ENCODE data around the gene MYBPH.

The MYBPH gene

GRCh38 chr1:203202431-203203245 lies 27.0 kb upstream of the MYBPH start:
- Histone ChIP-seq H3K79me2 (ENCODE audit: insufficient read depth, low read length) (no peaks in the 10 kb centered on the region), H3K9me3 (ENCODE audit: insufficient read depth, low read depth, low read length) (no peaks in the 10 kb centered on the region), H3K9ac (ENCODE audit: low read depth, low read length, poor library complexity, severe bottlenecking) (no peak overlapping the region), H3K4me3 (ENCODE audit: low read length, poor library complexity, severe bottlenecking) (no peak overlapping the region), H2AFZ (ENCODE audit: low read length) (no peak overlapping the region), H3K27me3 (ENCODE audit: insufficient read depth, low read length, poor library complexity, severe bottlenecking) (no peaks in the 10 kb centered on the region), H3K9me2 (replicated peaks; ENCODE audit: low read depth, low read length) (no peaks in the 10 kb centered on the region), H4K20me1 (ENCODE audit: insufficient read depth, low read length, poor library complexity, severe bottlenecking) (no peaks in the 10 kb centered on the region), H3K36me3 (ENCODE audit: insufficient read depth, low read length) (no peaks in the 10 kb centered on the region), H3K4me1 (ENCODE audit: insufficient read depth, low read length, poor library complexity, severe bottlenecking) (peaks cover 8% of the 10 kb centered on the region), H3F3A (ENCODE audit: low read depth) (no peaks in the 10 kb centered on the region), H3K4me2 (ENCODE audit: low read depth, low read length, poor library complexity, severe bottlenecking) (no peak overlapping the region)
- no peak for TF ChIP-seq EZH2phosphoT487 (IDR thresholded peaks at IDR 0.05; ENCODE audit: borderline replicate concordance)
- TF ChIP-seq, protein P1, sequence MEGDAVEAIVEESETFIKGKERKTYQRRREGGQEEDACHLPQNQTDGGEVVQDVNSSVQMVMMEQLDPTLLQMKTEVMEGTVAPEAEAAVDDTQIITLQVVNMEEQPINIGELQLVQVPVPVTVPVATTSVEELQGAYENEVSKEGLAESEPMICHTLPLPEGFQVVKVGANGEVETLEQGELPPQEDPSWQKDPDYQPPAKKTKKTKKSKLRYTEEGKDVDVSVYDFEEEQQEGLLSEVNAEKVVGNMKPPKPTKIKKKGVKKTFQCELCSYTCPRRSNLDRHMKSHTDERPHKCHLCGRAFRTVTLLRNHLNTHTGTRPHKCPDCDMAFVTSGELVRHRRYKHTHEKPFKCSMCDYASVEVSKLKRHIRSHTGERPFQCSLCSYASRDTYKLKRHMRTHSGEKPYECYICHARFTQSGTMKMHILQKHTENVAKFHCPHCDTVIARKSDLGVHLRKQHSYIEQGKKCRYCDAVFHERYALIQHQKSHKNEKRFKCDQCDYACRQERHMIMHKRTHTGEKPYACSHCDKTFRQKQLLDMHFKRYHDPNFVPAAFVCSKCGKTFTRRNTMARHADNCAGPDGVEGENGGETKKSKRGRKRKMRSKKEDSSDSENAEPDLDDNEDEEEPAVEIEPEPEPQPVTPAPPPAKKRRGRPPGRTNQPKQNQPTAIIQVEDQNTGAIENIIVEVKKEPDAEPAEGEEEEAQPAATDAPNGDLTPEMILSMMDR (conservative IDR thresholded peaks at IDR 0.05; ENCODE audit: low read length): no peak

DNA sequence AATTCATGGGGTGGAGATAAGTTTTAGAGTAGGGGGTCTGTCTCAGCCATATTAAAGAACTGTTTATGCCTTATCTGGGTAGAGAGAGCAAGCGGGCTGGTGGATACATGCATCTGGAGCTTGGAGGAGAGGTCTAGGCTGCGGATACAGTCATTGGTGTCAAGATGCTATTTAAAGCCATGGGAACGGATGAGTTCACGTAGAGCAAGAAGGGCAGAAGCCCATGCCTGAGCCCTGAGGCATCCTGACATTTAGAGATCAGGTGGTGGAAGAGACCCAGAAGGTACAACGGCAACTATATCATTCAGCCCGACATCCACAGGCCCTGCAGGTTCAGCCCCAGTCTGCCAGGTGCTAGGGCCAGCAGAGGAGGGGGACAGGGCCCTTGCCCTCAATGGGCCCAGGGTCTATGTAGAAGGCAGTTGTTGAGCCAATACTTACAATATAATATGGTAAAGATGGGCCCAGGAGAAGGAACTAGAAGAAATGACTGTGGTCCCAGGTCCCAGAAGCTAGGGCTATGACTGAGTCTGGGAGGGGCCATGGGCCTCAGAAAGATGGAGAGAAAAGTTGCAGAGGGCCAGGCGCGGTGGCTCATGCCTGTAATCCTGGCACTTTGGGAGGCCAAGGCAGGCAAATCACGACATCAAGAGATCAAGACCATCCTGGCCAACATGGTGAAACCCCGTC lies 26.0 kb upstream of the MYBPH start:
- H3F3A ChIP-seq (ENCODE audit: low read depth): no peaks in the 10 kb centered on the region
- no peaks in the 10 kb centered on the region for H4K20me1 ChIP-seq (ENCODE audit: insufficient read depth, low read length, poor library complexity, severe bottlenecking)
- TF ChIP-seq EZH2phosphoT487 (IDR thresholded peaks at IDR 0.05; ENCODE audit: borderline replicate concordance): no peak
- TF ChIP-seq, protein P1 (conservative IDR thresholded peaks at IDR 0.05; ENCODE audit: low read length): no peak
- H3K36me3 ChIP-seq (ENCODE audit: insufficient read depth, low read length): no peaks in the 10 kb centered on the region
- no peaks in the 10 kb centered on the region for H3K9me3 ChIP-seq (ENCODE audit: insufficient read depth, low read depth, low read length)
- no peaks in the 10 kb centered on the region for H3K9me2 ChIP-seq (replicated peaks; ENCODE audit: low read depth, low read length)
- peaks cover 3% of the 10 kb centered on the region for H3K4me1 ChIP-seq (ENCODE audit: insufficient read depth, low read length, poor library complexity, severe bottlenecking)
- H2AFZ ChIP-seq (ENCODE audit: low read length): no peak overlapping the region
- H3K4me3 ChIP-seq (ENCODE audit: low read length, poor library complexity, severe bottlenecking): no peak overlapping the region
- H3K4me2 ChIP-seq (ENCODE audit: low read depth, low read length, poor library complexity, severe bottlenecking): no peak overlapping the region
- H3K9ac ChIP-seq (ENCODE audit: low read depth, low read length, poor library complexity, severe bottlenecking): no peak overlapping the region
- H3K79me2 ChIP-seq (ENCODE audit: insufficient read depth, low read length): no peaks in the 10 kb centered on the region
- no peaks in the 10 kb centered on the region for H3K27me3 ChIP-seq (ENCODE audit: insufficient read depth, low read length, poor library complexity, severe bottlenecking)

- Histone ChIP-seq H3K9me2 (replicated peaks; ENCODE audit: low read depth, low read length) (no peaks in the 10 kb centered on the region), H3K36me3 (ENCODE audit: insufficient read depth, low read length) (no peaks in the 10 kb centered on the region), H3K79me2 (ENCODE audit: insufficient read depth, low read length) (no peaks in the 10 kb centered on the region), H3K4me1 (ENCODE audit: insufficient read depth, low read length, poor library complexity, severe bottlenecking) (peaks cover 3% of the 10 kb centered on the region), H3K4me3 (ENCODE audit: low read length, poor library complexity, severe bottlenecking) (no peak overlapping the region), H3K4me2 (ENCODE audit: low read depth, low read length, poor library complexity, severe bottlenecking) (no peak overlapping the region), H3K27me3 (ENCODE audit: insufficient read depth, low read length, poor library complexity, severe bottlenecking) (no peaks in the 10 kb centered on the region), H3K9me3 (ENCODE audit: insufficient read depth, low read depth, low read length) (no peaks in the 10 kb centered on the region), H3K9ac (ENCODE audit: low read depth, low read length, poor library complexity, severe bottlenecking) (no peak overlapping the region), H3F3A (ENCODE audit: low read depth) (no peaks in the 10 kb centered on the region), H2AFZ (ENCODE audit: low read length) (no peak overlapping the region), H4K20me1 (ENCODE audit: insufficient read depth, low read length, poor library complexity, severe bottlenecking) (no peaks in the 10 kb centered on the region)
- TF ChIP-seq, protein P1 (conservative IDR thresholded peaks at IDR 0.05; ENCODE audit: low read length): no peak
These were observed 25.3 kb upstream of the MYBPH start for GRCh38 chr1:203200916-203201315.
